GM12891 (cell line): ENCODE data around the gene HELLS.

Experiments used
- POLR2A ChIP-seq: IDR thresholded peaks from 2 replicates; pipeline ENCODE4 v1.6.1; 2011; ENCODE audit warnings: low read depth, low read length, control low read depth
- POLR2AphosphoS5 ChIP-seq: IDR thresholded peaks from 2 replicates; pipeline ENCODE4 v1.6.1; 2011; ENCODE audit warnings: low read depth, low read length, control low read depth
- POU2F2 ChIP-seq: IDR thresholded peaks from 2 replicates; pipeline ENCODE4 v1.6.1; 2011; ENCODE audit warnings: low read depth, mild to moderate bottlenecking, control low read depth, low read length, moderate library complexity
- TAF1 ChIP-seq: IDR thresholded peaks from 2 replicates; pipeline ENCODE4 v1.6.1; 2011; ENCODE audit warnings: low read depth, low read length, control low read depth

DNA sequence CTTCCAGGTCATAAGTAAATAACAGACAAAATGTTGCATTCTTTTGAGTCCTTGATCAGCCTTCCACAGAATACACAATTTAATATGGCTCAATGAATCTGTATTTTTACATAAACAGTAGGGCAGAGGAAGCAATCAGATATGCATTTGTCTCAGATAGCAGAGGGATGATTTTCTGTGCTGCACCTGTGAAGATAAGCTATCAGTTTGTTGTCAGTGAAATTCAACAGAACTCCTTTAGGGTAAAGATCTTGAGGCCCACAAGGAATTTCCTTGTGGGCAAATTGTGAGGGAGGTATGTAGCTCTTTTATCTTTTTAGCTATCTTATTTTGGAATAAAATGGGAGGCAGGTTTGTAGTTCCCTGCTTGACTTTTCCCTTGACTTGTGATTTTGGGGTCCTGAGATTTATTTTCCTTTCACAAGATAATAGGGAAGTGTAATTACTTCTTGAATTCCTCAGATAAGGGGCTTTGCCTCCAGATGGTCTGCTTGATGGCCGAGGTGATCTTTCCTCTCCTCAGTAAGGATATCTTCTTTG, 77.1 kb downstream of the HELLS start:
- TF ChIP-seq POLR2AphosphoS5 = no peak
- no peak for TF ChIP-seq POLR2A
- no peak for TF ChIP-seq TAF1
- no peak for TF ChIP-seq POU2F2
